ENCODE measurements around the gene OR13F1.
"Not testable (repeated sequence)": the region's sequence is repeated elsewhere in the genome, so short reads cannot be mapped to it uniquely, and the experiment has no call there.

OR13F1 gene, protein sequence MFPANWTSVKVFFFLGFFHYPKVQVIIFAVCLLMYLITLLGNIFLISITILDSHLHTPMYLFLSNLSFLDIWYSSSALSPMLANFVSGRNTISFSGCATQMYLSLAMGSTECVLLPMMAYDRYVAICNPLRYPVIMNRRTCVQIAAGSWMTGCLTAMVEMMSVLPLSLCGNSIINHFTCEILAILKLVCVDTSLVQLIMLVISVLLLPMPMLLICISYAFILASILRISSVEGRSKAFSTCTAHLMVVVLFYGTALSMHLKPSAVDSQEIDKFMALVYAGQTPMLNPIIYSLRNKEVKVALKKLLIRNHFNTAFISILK

DNA sequence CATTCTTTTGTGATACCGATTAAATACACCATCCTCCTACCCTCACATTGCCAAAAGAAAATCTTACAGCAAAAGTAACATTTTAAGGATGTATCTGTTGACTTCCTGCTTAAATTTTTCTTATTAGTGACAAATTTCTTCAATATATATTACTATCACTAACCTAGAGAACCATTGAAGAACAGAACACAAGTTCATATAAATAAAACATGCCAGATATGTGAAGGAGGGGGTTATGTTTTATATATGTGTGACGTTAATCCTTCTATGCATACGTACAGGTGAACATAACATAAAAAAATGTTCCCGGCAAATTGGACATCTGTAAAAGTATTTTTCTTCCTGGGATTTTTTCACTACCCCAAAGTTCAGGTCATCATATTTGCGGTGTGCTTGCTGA is at the start of gene OR13F1:
TSS of gene OR13F1 (plus strand) at position 301 of the 400 bp plus-strand sequence. CDS start at position 301, 0 bp downstream.
- no peak for DNase-seq

DNA sequence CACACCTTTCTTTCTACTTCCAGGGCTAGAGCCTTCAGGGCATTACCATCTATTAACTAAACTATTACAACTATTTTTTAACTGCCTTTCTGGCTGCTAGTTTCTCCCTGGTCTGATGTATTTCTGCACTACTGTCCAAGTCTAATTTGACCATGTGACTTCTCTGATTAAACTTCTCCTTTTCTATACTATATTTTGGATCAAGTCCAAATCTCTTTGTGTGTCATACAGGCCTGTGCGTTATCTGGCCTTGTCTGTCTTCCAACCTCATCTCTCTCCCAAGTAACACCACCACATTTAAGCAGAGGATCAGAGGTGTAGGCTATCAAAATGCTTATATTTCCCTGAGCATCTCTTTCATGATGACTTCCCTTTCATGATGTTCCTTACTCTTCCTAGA is 47.2 kb upstream of the OR13F1 start:
- DNase-seq, result no peak

DNA sequence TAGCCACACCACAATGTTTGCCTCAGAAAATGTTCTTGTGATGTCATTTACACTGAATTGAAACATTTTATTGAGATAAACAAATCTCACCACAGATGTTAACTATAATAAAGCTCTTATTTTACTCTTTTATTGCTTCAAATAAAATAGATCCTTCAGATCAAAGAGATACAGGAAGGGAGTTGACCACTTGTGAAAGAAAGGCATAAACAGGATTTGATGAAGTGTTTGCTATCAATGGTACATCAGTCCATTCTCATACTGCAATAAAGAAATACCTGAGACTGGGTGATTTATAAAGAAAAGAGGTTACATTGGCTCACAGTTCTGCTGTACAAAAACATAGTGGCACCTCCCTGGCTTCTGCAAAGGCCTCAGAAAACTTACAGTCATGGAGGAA is 40.2 kb upstream of the OR13F1 start:
- DNase-seq, result no peak

DNA sequence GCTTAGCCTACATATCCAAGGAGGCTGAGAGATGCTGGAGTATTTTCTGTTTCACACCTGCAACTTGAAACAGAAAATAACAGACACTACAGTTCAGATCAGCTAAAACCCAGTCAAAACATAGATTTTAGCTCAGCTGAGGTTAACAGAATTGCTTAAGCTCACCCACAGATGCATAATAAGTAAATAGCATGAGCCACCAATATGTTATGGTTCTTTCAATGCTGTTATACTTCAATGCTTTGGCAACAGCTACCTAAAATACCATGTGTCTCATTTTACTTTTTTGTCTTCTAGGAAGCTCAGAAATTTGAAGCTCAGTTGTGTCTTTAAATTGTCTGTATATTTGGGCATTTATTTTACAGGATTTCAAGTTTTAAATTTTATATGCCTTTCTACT is 35.8 kb upstream of the OR13F1 start:
- DNase-seq, result no peak

DNA sequence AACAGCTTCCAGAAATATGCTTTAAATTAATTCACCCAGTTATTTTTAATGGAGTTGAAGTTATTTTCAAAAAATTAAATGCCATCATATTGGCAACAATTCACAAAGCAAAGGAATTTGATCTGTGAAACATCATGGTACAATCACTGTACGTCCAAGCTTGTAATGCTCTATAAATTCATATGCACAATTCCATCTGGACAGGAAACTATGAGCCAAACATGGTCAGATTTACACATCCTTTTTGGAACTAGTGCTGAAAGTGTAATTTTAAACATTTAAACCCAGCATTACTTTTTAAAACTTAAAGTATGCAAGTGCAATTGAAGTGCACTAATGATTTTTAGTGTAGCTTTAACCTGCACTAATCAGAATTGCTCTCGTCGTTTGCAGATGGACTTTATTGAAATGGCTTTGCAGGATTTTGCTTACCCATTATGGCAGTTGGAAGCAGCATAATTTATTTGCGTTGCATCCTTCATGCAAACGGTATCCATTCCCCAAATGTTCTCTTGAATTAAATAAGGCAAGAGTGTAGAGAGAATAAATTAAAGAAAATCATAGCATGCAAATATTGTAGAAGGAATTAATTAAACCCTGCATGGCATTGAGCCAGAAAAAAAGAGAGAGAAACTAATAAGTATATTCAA is 21.0 kb upstream of the OR13F1 start:
- no peak for DNase-seq

DNA sequence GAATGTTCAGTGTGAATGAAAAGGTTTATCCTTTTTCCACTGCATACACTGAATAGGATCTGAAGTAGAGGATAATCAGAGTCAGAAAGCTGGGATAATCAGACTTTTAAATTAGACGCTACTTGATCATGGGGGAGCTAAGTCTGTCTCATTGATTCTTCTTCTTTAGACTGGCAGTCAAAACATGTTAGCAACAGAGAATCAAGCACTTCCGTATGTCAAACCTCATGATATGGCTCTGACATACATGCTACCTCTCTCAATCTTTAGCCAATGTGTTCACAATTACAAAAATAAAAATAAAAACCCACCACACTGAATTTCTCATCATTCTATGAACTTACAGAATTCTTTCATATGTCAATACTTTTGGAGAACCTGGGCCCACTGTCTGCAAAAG is 19.0 kb upstream of the OR13F1 start:
- DNase-seq, result no peak

DNA sequence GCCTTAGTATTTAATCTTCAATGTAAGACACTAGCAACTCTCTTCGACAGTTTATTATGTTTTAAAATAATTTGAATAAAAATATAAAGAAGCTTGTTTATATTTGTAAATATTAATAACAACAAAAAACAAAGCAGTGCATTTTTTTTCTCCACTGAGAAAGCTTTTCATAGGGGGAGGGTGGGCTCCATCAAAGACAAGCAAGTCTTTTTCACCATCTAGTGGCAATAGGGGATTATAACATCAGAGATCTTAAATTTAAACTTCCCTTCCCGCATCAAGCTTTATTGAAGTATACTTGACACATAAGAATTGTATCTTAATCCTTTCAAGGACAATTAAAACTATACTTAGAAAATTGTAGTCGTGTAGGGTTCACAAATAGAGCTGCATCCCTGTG is 9.3 kb upstream of the OR13F1 start:
- DNase-seq, result no peak

DNA sequence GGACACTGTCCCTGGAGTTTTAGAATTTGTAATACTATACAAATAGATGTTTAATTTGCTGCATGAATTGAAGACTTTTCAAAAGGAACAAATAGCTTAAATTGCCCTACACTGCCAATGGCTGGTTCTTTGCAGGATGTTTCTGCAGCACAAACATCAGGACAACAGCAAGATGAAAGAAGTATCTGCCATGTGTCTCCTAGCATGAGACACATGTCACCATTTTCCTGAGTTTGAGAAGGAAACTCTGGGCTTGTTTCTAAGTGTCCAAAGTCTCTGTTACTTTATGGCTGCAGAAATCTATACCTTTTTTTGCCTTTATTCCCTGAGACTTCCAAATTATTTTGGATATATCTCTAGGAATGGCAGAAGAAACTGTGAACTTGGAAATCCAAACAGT is 623 bp upstream of the OR13F1 start:
- no peak for DNase-seq

DNA sequence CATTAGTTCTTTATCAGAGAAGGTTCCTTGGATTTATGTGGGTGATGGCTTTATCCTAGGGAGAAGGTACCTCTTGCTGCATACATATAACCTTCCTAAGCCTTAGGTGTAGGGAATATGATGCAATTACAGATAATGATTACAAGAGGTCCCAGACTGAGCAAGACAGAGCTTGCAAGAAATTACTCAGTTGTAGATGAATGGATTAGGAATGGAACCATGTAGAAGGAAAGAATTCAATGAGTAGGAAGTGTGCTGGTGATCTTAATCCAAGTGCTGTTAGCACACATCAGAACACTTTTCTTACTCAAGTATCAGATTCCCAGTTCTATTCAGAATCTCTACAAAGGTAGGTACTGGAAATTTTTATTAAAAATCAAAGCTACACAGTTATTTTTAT is 2.5 kb downstream of the OR13F1 start:
- no peak for DNase-seq

DNA sequence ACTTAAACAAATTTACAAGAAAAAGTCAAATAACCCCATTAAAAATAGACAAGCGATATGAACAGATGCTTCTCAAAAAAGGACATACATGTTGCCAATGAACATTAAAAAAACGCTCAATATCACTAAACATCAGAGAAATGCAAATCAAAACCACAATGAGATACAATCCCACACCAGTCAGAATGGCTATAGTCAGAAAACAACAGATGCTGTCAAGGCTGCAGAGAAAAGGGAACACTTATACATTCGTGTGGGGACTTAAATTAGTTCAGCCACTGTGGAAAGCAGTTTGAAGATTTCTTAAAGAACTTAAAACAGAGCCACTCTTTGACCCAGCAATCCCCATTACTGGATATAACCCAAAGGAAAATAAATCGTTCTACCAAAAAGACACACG is 10.8 kb downstream of the OR13F1 start:
- no peak for DNase-seq

DNA sequence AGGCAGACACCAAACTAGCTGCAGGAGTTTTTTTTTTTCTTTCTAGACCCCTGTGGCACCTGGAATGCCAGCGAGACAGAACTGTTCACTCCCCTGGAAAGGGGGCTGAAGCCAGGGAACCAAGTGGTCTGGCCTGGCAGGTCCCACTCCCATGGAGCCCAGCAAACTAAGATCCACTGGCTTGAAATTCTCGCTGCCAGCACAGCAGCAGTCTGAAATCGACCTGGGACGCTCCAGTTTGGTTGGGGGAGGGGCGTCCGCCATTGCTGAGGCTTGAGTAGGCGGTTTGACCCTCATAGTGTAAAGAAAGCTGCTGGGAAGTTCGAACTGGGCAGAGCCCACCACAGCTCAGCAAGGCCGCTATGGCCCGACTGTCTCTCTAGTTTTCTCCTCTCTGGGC is 16.2 kb downstream of the OR13F1 start:
- DNase-seq, result not testable (repeated sequence)

DNA sequence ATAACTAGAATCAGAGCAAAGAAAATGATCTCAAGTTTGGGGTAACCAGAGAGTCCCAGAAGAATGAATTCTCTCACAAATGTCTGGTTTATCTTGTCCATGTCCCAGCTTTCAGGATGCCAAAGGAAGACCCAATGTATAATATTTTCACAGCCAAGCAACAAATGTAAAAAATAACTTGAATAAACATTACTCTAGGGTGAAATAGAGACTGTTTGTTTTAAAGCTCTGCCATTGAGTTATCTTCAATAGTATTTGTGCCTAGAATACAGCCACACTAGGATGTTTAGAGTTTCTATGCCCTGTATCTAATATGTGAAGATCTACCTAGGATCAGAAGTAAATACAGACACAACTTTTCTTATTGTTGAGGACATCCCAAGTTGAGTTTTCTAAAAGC is 23.0 kb downstream of the OR13F1 start, which contains the start of gene OR13C4:
TSS of gene OR13C4 (minus strand) at position 101 of the 400 bp plus-strand sequence. CDS start at position 101, 0 bp downstream.
- DNase-seq, result no peak

DNA sequence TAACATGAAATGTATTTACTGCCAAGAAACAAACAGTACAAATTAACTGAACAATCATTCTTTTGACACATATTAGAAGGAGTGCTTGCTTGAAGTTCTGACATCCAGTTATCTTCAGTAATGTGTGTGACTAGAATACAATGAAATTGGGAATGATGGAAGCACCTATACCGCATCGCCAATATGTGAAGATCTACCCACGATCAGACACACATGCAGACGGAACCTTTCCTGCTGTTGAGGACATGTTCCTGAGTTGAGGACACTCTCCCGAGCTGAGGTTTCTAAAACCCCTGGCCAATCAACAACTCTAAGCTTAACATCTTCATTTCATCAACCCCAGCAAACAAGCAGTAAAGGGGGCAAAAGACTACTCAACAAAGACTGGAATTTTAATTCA is 32.7 kb downstream of the OR13F1 start, which contains the start of gene OR13C3:
TSS of gene OR13C3 (minus strand) at position 101 of the 400 bp plus-strand sequence. CDS start 133 bp downstream, outside the sequence.
- DNase-seq, result no peak

DNA sequence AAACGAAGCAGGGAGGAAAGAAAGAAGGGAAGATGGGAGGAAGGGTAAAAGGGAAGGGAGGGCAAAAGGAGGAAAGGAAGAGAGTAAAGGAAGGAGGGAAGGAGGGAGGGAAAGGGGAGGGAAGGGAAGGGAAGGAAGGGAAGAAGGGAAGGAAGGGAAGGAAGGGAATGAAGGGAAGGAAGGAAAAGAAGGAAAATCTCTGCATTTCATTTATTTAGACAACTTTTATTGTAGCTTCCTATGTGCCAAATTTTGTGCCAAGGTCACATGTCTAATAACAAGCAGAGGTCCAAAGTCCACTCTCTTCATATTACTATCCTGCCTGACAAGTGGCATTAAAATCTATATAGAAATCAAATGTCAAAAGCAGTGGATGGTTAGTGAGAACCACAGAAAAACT is 35.2 kb downstream of the OR13F1 start:
- no peak for DNase-seq

DNA sequence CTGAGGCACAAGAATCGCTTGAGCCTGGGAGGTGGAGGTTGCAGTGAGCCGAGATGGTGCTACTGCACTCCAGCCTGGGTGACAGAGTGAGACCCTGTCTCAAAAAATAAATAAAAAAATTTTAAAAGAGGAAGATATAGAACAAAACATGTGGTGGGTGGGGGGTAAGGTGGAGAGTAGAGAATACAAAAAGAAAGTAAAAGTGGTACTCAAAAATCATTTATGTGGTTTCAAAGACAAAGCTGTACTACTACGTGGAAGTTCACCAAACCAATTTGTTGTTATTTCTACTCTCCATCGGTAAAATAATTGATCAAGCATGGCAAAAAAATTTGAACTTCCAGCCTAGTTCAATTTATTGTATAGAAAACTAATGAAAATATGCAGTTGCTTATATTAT is 40.6 kb downstream of the OR13F1 start:
- DNase-seq, result no peak

DNA sequence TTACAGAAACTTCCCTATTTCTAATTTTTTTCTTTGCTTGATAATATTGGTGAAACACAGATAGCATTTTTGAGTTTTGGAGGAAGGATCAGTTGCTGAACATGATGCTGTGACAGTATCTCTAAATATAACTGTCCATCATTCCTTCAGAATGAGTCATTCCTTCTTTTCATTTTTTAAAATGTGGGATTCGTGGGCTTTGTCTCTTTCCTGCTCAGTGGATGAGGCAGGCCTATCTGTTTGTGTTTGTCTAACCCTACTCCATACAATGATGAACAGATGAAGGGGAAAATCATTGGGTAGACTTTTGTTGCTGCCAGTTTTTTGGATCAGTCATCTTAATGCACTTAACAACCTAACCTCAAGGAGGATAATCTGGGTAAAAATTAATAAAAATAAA is 49.2 kb downstream of the OR13F1 start:
- no peak for DNase-seq
